ENCODE measurements around the gene LCN1. TPM values are rescaled to one million over a fixed set of nuclear protein-coding genes. Genes with fewer than 3 reads are reported as not detected.

LCN1 gene
- total and polyA plus RNA-seq, 2 of the 8 experiments (the other 6 are each of a cell fraction or from before 2014, with no cell fraction given): not detected

- ChIA-PET POLR2A (ENCODE audit: partially characterized antibody) (interaction anchor here (0.6 kb wide), 1 partner anchor 242 kb away, joined by 4 read pairs; no protein-coding TSS in a partner anchor), CTCF (ENCODE audit: partially characterized antibody) (interaction anchor here (0.6 kb wide), 1 partner anchor 62 kb away, joined by 3 read pairs; no protein-coding TSS in a partner anchor)
- Histone ChIP-seq H3K4me3 (ENCODE audit: extremely low read depth in 1 of 4, insufficient read depth in 2 of 4, low read depth in 3 of 4, low read length in 4 of 4) (no peak overlapping the region), H2BK20ac (ENCODE audit: low read length) (no peak overlapping the region), H3K56ac (replicated peaks; ENCODE audit: insufficient read length, low read depth, low read length) (no peak overlapping the region), H4K91ac (replicated peaks; ENCODE audit: insufficient read length, low read length) (no peak overlapping the region), H3K27ac (ENCODE audit: low read depth, low read length) (no peak overlapping the region), H2BK5ac (ENCODE audit: low read depth, low read length) (no peak overlapping the region), H3K9me3 (ENCODE audit: insufficient read depth in 2 of 2, low read depth in 1 of 2, low read length in 1 of 2) (no peaks in the 10 kb centered on the region), H3K36me3 (ENCODE audit: control insufficient read depth in 2 of 4, insufficient read depth in 4 of 4, low read length in 3 of 4) (no peaks in the 10 kb centered on the region), H2BK15ac (ENCODE audit: low read length) (no peak overlapping the region), H3K23me2 (ENCODE audit: low read depth, low read length) (no peaks in the 10 kb centered on the region), H3K18ac (ENCODE audit: extremely low read depth, low read length) (no peak overlapping the region), H4K5ac (ENCODE audit: insufficient read length, low read depth, low read length) (no peak overlapping the region), H3K4me2 (ENCODE audit: insufficient read depth in 1 of 2, low read depth in 2 of 2, low read length in 2 of 2) (no peak overlapping the region), H3K23ac (ENCODE audit: insufficient read length) (no peak overlapping the region), H2BK12ac (ENCODE audit: low read depth, low read length) (no peak overlapping the region), H2BK120ac (replicated peaks; ENCODE audit: low read depth, low read length) (no peak overlapping the region), H3K4ac (replicated peaks; ENCODE audit: insufficient read length, low read depth, low read length) (no peak overlapping the region), H4K8ac (ENCODE audit: extremely low read depth, insufficient read depth, low read length) (no peak overlapping the region), H3K14ac (ENCODE audit: insufficient read length) (no peak overlapping the region), H3K4me1 (replicated peaks in 1 of 4; ENCODE audit: control insufficient read depth in 3 of 4, insufficient read depth in 4 of 4, low read length in 3 of 4) (no peaks in the 10 kb centered on the region), H3K79me2 (ENCODE audit: control insufficient read depth in 1 of 2, insufficient read depth in 2 of 2, low read length in 2 of 2) (no peaks in the 10 kb centered on the region), H2AK5ac (ENCODE audit: low read depth, low read length) (no peak overlapping the region), H3K9ac (replicated peaks in 1 of 4; ENCODE audit: extremely low read depth in 1 of 4, low read depth in 3 of 4, low read length in 3 of 4) (no peak overlapping the region), H3K79me1 (ENCODE audit: low read depth, low read length) (no peaks in the 10 kb centered on the region), H2AFZ (ENCODE audit: low read length) (no peak overlapping the region), H3K27me3 (replicated peaks in 1 of 4; ENCODE audit: control insufficient read depth in 3 of 4, extremely low read depth in 1 of 4, insufficient read depth in 3 of 4, low read length in 3 of 4) (no peaks in the 10 kb centered on the region), H4K20me1 (replicated peaks in 1 of 2; ENCODE audit: control insufficient read depth in 1 of 2, insufficient read depth in 2 of 2, low read length in 2 of 2) (no peaks in the 10 kb centered on the region)
- DNase-seq (ENCODE audit: low read depth in 1 of 2, low spot score in 2 of 2) (no peak), FAIRE-seq (no peak)
- WGBS, 2 experiments (ENCODE audit: extremely low coverage in 1 of 2, insufficient coverage in 1 of 2, insufficient read length in 1 of 2, insufficient replicate concordance in 2 of 2, low coverage in 1 of 2, low lambda C conversion rate in 2 of 2, missing lambda C conversion rate in 1 of 2): 83% methylated on average over 17 of the region's 18 CpGs; no CpG with 5 or more reads in 1 of the 2 experiments
- TF ChIP-seq FOSL1 (IDR thresholded peaks at IDR 0.05; ENCODE audit: insufficient read depth, low read depth, low read length) (no peak), POLR2AphosphoS5 (IDR thresholded peaks at IDR 0.05; ENCODE audit: low read depth, low read length) (no peak), POU5F1 (IDR thresholded peaks at IDR 0.05; ENCODE audit: low read depth, low read length) (no peak), BACH1 (IDR thresholded peaks at IDR 0.05; ENCODE audit: low read length) (no peak), ZNF274 (IDR thresholded peaks at IDR 0.05; ENCODE audit: borderline replicate concordance, extremely low read depth, low read length) (no peak), PHF8 (conservative IDR thresholded peaks at IDR 0.05; ENCODE audit: low read depth, low read length) (no peak), EP300 (IDR thresholded peaks at IDR 0.05; ENCODE audit: borderline replicate concordance in 1 of 2, low read depth in 2 of 2, low read length in 2 of 2) (no peak), NANOG (IDR thresholded peaks at IDR 0.05; ENCODE audit: insufficient read depth, low read depth, low read length, poor library complexity, severe bottlenecking) (no peak), TCF12 (IDR thresholded peaks at IDR 0.05; ENCODE audit: low read depth, low read length) (no peak), GABPA (IDR thresholded peaks at IDR 0.05; ENCODE audit: borderline replicate concordance, insufficient read depth, low read length) (no peak), GTF2F1 (IDR thresholded peaks at IDR 0.05; ENCODE audit: borderline replicate concordance, low read depth, low read length) (no peak)
Observed at GRCh38 chr9:135544981-135545635, 23.9 kb downstream of the LCN1 start.

All from H1 (cell line).